HG03196 (cell line): ENCODE measurements around the gene NOL8.
A peak's percentile ranks its signal among the peaks of the same experiment; 100 is the strongest.

Experiments
- ATAC-seq: cut with Tn5 transposase; IDR thresholded peaks from one replicate; pipeline ENCODE4 v1.9.1; 2021; ENCODE audit not compliant: unreplicated experiment

NOL8 gene

DNA sequence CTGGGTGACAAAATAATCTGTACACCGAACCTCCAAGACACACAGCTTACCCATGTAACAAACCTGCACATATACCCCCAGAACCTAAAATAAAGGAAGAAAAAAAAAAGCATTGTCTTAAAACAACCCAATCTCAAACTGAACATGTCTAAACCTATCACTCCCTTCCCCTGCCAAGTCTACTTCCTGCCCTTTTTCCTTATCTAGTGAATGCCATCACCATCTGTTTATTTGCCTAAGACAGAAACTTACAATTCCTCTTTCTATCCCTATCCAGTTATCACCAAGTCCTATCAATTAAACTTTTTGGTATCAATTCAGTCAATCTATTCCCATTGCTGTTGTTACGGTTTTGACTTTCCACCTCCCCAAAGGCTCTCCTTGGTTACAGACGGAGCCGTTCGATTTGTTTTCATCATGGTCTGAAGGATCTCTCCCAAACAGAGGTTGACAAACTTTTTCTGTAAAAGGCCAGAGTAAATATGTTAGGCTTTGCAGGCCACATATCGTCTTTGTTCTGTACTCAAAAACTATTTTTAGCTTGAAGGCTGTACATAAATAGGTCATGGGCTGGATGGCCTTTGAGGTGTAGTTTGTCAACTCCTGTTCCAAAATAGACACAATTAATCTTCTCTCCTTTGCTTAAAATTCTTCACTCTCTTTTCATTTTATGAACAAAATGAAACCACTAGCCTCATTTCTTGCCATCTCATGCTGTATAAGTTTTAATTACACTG, 12.1 kb downstream of the NOL8 start:
- no peak for ATAC-seq

DNA sequence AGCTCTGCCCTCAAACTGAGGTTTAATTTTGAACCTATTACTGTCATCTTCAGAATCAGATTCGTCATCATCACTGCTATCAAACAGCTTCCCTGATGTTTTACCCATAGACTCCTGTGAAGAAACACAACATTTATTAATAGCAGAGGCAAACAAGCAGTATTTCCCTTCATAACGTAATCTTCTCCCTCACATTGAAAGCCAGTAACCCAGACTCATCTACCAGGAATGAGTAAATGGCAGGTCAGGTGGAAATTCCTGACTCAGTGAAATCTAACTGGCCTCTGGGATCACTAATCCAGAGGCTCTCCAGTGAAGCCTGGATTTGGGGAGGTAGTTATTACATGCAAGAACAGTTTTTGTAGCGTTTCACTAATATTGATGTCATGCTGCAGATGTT, 14.6 kb downstream of the NOL8 start:
- no peak for ATAC-seq

DNA sequence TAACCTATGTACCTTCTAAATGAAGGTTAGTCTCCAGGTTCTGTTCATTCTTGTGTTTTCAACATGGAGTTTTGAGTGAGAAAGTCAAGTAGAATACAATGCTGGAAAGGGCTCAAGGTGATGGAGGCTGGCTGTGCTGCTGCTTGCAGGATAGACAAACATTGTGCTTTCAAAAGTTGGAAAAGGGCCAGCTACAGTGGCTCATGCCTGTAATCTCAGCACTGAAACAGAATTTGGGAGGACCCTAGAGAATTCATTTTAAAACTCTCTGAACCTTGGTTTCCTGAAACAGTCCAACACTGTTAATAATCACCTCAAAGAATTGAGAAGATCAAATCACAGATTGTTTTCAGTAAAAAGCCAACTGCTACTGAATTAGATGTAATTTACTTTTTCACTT, 16.3 kb downstream of the NOL8 start:
- ATAC-seq, result no peak

DNA sequence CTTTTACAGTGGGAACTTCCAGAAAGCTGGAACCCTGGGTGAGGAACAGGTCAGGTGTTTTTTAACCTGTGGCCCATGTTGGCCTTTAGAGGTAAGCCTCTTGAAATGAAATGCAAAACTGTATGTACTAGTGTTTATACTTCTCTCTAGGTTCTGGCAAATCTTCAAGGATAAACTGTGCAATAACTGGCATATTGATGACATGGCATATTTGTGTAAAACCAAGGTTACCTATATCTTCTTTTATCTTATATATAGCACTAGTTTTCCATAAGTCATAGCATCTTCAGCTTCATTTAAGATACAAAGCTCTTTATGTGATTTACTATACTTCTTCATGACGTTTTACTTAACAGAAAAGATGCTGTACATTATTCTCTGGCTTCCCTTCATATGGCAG, 24.2 kb downstream of the NOL8 start:
- ATAC-seq, result no peak

DNA sequence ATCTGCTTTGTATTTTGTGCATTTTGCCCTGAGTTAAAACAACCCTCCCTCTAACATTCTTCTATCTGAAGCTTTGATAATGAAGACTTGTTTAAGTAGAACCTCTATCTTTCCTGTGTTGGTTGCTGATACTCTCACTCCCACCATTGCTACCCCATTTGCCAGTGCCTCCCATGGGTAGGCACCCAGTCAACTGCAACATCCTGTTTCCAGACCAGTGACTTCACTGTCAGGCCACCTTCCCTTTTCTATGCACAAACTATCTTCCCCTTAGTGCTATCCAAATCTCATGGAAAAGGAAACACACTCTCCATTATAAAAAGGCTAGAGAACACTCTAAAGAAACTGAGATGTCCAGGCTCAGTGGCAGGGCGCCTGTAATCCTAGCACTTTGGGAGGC, 26.0 kb downstream of the NOL8 start:
- ATAC-seq, result no peak

DNA sequence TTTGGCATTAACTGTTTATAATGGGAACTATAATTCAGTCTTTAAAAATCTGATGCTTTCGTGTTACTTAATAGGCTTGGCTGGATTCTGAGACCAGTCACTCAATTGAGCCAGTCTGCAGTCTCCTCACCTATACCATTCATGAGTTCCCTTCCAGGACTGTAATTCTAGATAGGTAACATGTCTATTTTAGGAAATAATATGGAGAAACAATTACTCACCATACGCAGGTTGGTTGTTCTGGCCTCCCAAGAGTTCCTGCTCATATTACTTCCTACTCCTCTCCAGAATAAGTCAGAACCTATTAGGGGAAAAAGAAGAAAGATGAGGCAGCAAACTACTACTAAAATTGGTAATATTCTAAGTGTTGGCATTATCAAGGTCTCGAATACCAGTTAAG, 27.1 kb downstream of the NOL8 start:
- ATAC-seq, result no peak

DNA sequence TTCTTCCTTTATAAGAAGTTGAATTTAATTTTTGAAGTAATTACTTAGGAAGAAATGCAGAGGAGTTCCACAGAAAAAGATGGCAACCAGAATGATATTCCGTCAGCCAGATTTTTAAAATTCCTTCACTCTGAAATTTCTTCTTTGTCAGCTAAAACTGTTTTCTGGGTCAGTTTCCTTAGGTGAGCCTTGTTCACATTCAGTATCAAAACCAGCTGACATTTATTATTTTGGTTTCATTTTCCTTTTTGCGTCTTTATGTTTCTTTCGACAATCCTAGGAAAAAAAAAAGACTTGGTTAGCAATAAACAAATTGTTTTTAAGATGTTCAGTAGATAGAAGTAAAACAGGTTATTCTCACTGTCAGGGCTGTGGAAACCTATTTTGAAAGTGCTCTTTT, 27.5 kb downstream of the NOL8 start:
- no peak for ATAC-seq

DNA sequence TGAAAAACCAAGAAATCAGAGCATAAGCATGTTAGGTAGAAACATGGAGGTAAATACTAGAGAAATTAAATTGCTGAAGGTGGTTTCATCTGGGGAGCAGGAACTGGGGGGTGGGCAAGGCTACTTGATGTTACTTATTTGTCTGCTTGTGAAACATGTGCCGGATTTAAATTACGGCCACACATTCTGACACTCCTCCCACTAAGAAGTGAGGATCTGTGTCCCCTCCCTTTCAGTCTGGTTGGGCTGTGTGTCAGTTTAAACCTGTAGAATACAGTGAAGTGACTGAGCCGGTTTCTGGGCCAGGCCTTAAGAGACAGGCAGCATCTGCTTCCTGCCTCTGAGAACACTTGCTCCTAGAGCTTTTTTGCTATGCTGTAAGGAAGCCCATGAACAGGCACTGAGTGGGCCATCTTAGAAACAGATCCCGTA, 29.3 kb downstream of the NOL8 start:
- ATAC-seq, result no peak

DNA sequence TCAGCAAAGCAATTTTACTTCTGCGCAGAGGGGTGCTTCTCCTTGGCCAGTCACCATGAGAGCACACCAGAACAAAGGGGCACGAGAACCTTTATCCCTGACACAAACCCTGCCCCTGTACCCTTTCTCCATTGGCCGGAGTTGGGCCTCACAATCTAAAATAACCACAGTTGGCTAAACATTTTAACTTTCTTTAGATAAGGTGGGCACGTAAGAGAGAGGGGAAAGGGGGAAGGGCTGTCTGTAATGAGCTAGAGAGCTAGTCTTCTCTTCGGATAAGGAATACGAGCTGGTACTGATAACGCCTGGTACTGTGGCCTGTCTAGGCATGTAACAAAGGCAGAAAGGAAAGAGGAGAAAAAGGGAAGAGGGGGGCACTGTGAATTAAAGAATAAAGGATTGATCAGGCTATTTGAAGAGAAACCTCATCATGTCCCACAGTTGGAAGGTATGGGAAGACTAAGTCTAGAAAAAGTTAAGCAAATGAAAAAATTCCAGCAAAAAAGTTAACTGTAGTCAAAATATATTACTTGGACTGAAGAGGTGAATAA, 29.8 kb downstream of the NOL8 start:
- ATAC-seq, result no peak

DNA sequence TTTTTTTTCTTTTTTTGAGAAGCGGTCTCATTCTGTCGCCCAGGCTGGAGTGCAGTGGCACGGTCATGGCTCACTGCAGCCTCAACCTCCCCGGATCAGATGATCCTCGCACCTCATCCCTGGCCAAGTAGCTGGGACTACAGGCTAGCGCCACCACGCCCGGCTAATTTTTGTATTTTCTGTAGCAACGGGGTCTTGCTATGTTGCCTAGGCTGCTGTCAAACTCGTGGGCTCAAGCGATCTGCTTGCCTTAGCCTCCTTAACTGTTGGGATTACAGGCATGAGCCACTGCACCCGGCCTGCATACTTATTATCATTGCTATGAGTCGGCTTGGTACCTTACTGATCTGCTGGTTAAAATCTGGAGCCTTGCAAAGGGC, 30.9 kb downstream of the NOL8 start:
- ATAC-seq, result no peak

DNA sequence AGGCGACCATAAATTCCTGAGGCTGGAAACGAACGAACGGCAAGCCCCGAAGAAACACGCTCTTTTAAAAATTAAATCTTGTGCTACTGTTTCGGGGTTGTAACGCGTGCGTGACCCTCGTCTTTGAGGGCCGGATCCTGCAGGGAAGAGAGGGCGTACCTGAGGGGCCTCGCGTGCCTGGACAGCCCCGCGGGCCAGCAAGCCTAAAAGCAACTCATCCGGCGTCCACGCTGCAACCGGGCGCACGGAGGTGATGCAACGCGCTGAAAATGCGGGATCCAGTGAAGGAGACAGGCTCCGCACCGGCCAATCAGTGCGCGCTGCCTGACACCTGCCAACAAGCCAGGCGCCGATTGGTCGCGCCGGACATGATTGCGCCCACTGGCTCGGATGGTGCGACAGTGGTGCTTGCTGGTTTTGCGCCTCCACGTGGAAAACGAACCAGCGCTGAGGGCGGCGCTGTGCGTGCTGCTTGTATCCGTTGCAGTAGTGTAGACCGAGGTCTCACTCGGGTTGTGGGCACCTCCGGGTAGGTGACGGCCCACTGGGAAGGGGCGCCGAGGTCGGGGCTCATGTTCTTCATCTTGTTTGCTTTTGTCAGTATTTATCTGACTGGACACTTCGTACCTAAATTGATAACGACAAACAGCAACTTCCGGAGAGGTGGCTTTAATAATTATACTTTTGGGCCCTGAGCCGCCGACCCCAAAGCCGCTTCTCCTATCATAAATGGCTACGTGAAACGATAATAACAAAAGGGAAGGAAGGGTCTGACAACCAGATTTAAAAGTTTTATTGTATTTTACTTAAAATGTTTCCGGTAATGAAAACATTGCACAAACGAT, 31.5 kb downstream of the NOL8 start, which contains the start of gene IARS1:
TSS of gene IARS1 (minus strand) at position 246 of the 845 bp plus-strand sequence. CDS start 4,278 bp downstream, outside the sequence.
- ATAC-seq, result peak; percentile 89

DNA sequence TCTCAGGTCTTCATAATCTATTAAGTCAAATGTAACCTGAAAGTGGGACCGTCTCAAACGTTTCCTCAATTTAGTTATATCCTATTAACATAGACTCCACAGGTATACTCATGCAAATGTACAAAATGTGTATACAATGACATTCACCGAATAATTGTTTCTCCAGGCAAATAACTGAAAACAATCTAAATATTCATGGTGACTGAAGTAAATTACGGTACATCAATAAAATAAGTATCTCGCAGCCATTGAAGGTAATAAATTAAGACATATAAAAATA, 32.1 kb downstream of the NOL8 start:
- ATAC-seq, result no peak

DNA sequence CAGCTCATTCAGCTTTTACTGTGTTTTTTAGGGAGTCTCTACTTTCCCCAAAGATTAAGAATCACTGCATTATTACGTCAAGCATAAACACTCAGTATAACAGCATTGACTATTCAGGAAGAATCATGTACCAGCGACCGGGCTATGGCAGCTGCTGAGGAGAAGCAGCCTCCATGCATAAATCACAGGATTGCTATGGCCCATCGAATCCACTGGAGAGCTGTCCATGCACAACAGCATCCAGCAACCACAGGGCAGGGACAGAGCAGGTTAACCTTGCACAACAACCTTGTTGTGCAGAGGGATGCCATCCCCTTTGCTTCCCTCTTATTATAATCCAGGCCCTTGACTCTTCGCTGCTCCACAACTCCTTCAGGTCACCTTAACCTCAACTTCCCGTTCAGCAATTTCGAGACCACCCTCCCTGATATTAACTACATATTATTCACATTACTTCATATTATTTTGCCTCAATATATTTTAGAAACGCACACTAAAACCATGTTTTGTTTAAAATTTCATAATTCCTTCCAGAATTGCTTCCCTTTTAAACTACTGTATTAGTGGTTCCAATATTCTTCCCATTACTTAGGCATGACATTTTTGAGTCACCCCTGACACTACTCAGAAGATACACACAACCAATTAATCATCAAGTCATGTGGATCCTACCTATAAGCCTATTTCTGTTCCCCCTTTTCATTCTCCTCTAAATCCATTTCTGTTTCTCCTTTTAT, 32.6 kb downstream of the NOL8 start:
- no peak for ATAC-seq

DNA sequence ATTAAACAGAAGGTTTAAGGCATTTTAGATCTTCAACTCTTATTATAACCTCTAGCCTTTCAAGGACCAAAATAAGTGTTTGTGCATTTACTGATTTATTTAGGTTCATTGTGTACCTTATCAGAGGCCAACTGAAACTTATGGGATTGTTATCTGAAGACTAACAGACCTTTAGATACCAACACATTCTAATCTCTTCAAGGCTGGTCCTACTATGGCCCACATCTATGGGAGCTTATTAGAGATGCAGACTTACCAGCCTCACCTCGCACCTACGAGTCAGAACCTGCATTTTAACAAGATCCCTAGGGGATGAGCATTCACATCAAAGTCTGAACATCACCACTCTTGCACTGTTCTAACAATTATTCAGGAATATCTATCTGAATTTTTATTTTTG, 33.6 kb downstream of the NOL8 start:
- no peak for ATAC-seq

DNA sequence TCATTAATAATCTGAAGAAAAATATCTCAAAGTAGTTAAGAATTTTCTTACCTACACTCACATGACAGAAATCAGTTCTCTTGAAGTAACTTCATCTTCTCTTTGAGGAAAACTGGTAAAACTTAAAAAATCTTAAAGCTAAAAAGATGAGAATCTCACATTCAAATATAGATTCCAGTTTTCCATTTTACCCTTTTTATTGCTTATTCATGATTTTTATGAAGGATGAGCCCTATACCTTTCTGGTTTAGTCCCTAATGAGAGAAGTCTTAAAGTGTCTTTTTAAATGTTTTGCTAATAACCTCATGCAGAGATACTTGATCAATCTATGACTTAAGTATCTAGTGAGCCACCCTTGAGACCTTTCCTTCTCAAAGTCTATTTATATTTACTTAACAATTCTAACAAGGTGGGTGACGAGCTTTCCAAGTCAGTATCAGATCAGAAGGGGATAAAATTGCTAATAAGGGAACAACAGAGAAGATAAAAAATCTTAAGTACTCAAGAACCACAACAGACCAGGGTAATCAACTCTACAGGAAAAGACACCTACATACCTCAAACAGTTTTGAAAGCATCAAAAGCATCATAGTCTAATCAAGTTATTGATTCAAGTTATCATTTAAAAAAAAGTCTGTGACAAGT, 34.2 kb downstream of the NOL8 start:
- ATAC-seq, result no peak

DNA sequence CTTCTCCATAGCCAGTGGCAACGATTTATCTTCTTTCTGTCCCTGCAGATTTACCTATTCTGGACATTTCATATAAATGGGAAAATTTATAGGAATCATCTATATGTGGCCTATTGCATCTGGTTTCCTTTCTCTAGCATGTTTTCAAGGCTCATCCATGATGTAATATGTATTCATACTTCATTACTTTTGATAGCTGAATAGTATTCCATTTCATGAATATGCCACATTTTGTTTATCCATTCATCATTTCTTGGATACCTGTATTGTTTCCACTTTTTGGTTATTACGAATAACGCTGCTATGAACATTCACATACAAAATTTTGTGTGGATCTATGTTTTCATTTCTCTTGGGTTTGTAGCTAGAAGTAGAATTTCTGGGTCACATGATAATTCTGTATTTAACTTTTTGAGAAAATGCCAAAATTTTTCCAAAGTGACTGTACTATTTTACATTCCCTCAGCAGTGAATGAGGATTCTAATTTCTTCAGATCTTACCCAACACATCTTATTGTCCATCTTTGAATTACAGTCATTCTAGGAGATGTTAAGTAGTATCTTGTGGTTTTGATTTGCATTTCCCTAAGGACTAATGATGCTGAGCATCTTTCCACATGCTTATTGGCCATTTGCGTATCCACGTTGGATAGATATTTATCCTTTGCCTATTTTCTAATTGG, 35.3 kb downstream of the NOL8 start:
- no peak for ATAC-seq

DNA sequence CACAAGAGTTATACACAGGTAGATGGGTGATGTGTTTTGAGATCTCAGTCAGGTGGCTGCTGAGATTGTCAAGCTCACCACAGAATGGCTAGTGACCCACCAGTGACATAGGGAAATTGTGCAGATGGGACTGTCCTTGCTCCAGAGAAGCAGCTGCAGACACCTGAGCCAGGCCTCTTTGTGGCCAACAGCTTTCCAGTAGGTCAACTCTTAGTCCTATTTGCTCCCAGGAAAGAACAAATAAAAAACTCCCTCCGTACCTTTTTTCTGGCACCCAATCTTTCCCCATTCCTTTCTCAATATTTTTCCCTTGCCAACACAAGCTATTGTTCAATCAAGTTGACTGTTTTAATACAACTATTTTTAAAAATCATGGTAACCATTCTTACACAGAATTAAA, 45.8 kb downstream of the NOL8 start:
- ATAC-seq, result no peak

DNA sequence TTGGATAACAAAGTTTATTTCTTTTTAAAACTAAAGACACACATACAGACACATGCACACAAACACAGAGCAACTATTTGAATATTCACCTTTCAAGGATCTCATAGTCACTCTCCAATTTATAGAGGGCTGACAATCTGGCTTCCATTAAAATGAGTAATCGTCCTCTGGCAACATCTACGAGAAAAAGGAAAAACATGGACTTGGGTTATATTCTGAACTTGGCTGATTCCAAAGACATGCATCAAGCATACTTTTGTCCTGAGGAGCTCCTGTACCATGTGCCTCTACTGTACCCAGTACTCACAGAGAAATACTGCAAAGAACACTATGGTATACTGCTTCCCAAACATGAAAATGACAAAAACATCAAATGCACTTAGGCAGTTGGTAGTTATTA, 47.0 kb downstream of the NOL8 start:
- ATAC-seq, result no peak

DNA sequence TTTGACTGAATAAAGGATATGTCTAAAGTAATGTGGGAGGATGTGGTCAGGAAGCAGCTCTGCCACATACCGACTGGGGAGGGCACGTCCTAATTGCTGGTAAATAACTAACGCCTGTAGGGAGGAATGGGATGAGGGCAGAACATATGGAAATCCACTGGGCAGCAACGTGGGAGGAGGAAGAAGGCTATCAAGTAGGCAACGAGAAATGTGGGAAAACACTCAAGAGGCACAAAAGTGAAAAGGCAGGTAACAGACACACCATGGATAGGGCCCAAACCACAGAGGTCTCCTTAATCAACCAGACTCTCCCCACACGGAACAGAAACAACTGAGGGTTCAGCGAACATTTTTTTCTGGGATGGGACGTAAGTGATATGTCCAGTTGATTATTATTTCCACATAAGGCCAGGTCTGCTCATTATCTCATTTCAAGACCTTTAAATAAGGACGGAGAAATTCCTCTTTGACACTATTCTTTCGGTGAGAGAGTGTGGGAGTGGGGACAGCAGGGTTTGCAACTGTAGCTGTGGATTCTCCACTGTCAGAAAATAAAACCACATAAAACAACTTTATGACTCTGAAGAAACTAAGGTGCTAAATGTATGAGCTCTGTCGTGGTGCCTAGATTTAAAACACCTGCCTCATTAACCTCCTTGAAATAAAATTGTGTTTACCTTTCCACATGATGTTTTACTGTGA, 48.7 kb downstream of the NOL8 start:
- ATAC-seq, result no peak

DNA sequence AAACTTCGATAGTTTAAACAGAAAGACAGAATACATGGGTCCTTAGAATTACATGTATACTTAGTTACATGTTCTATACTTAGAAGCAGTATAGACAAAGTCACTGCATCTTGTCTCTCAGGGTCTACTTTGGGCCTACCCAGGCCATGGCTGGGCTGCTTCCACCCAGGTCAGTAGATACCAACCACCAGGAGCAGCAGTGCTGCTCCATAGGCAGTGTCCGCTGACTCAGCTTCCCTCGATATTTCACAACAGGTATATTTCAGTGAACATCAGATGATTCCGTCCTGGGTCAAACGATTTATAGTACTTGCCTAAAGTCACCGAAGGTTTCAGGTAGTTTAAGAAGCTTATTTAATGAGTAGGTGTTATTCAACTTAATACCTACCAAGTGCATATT, 49.6 kb downstream of the NOL8 start:
- no peak for ATAC-seq
